Measurements from ENCODE around the gene NNT.
"Not testable (repeated sequence)": the region's sequence is repeated elsewhere in the genome, so short reads cannot be mapped to it uniquely, and the experiment has no call there.

The NNT gene

GRCh38 chr5:43570450-43571158, 32.4 kb upstream of the NNT start:
- peak; percentile 83 for FAIRE-seq
- no peak for DNase-seq (ENCODE audit: insufficient read length, low spot score)

GRCh38 chr5:43571237-43571636, 31.7 kb upstream of the NNT start:
- no peak for DNase-seq (ENCODE audit: insufficient read length, low spot score)
- peak; percentile 62 for FAIRE-seq
- TF ChIP-seq POLR2A (IDR thresholded peaks at IDR 0.05; ENCODE audit: low read depth, low read length) = no peak

More at GRCh38 chr5:43570450-43571158, 32.4 kb upstream of the NNT start:
- no peak for TF ChIP-seq POLR2A (IDR thresholded peaks at IDR 0.05; ENCODE audit: low read depth, low read length)

- FAIRE-seq (peak; percentile 69), DNase-seq (ENCODE audit: insufficient read length, low spot score) (no peak)
Observed at GRCh38 chr5:43572357-43572756, 30.6 kb upstream of the NNT start.

GRCh38 chr5:43573058-43573457, 29.9 kb upstream of the NNT start:
- DNase-seq (ENCODE audit: insufficient read length, low spot score) = no peak
- no peak for FAIRE-seq
- TF ChIP-seq POLR2A (IDR thresholded peaks at IDR 0.05; ENCODE audit: low read depth, low read length) = no peak

More at GRCh38 chr5:43572357-43572756, 30.6 kb upstream of the NNT start:
- TF ChIP-seq POLR2A (IDR thresholded peaks at IDR 0.05; ENCODE audit: low read depth, low read length) = no peak

- not testable (repeated sequence) for FAIRE-seq; DNase-seq (ENCODE audit: insufficient read length, low spot score)
Observed at GRCh38 chr5:43580402-43581210, 22.4 kb upstream of the NNT start.

GRCh38 chr5:43581398-43581797, 21.6 kb upstream of the NNT start:
- FAIRE-seq (no peak), DNase-seq (ENCODE audit: insufficient read length, low spot score) (no peak)
- no peak for TF ChIP-seq POLR2A (IDR thresholded peaks at IDR 0.05; ENCODE audit: low read depth, low read length)

- FAIRE-seq = no peak
Observed at GRCh38 chr5:43582082-43583005, 20.6 kb upstream of the NNT start.

GRCh38 chr5:43583724-43584123, 19.3 kb upstream of the NNT start:
- no peak for FAIRE-seq

More at GRCh38 chr5:43582082-43583005, 20.6 kb upstream of the NNT start:
- TF ChIP-seq POLR2A (IDR thresholded peaks at IDR 0.05; ENCODE audit: low read depth, low read length) = no peak
- no peak for DNase-seq (ENCODE audit: insufficient read length, low spot score)

GRCh38 chr5:43584166-43584699, 18.7 kb upstream of the NNT start:
- TF ChIP-seq POLR2A (IDR thresholded peaks at IDR 0.05; ENCODE audit: low read depth, low read length) = no peak
- FAIRE-seq (no peak), DNase-seq (ENCODE audit: insufficient read length, low spot score) (no peak)

More at GRCh38 chr5:43583724-43584123, 19.3 kb upstream of the NNT start:
- no peak for DNase-seq (ENCODE audit: insufficient read length, low spot score)
- TF ChIP-seq POLR2A (IDR thresholded peaks at IDR 0.05; ENCODE audit: low read depth, low read length) = no peak

- TF ChIP-seq POLR2A (IDR thresholded peaks at IDR 0.05; ENCODE audit: low read depth, low read length) = no peak
- FAIRE-seq (no peak), DNase-seq (ENCODE audit: insufficient read length, low spot score) (no peak)
Observed at GRCh38 chr5:43588842-43589241, 14.1 kb upstream of the NNT start.

- FAIRE-seq = no peak
- TF ChIP-seq POLR2A (IDR thresholded peaks at IDR 0.05; ENCODE audit: low read depth, low read length) = no peak
- no peak for DNase-seq (ENCODE audit: insufficient read length, low spot score)
Observed at GRCh38 chr5:43589310-43589709, 13.7 kb upstream of the NNT start.

- FAIRE-seq = no peak
- TF ChIP-seq POLR2A (IDR thresholded peaks at IDR 0.05; ENCODE audit: low read depth, low read length) = no peak
- DNase-seq (ENCODE audit: insufficient read length, low spot score) = no peak
Observed at GRCh38 chr5:43590700-43591099, 12.3 kb upstream of the NNT start.

GRCh38 chr5:43592363-43592762, 10.6 kb upstream of the NNT start:
- TF ChIP-seq POLR2A (IDR thresholded peaks at IDR 0.05; ENCODE audit: low read depth, low read length) = no peak
- FAIRE-seq (no peak), DNase-seq (ENCODE audit: insufficient read length, low spot score) (no peak)

GRCh38 chr5:43598927-43599326, 4.1 kb upstream of the NNT start:
- DNase-seq (ENCODE audit: insufficient read length, low spot score) = not testable (repeated sequence)

More at GRCh38 chr5:43598927-43599326, 4.1 kb upstream of the NNT start:
- FAIRE-seq = not testable (repeated sequence)

Data from H54 (cell line).